ENCODE results near the gene EPX.

- no peak for TF ChIP-seq CTCF (IDR thresholded peaks at IDR 0.05)
- no peak for TF ChIP-seq POLR2A (IDR thresholded peaks at IDR 0.05)
These were observed 60.6 kb downstream of the EPX start for GRCh38 chr17:58253082-58253481.

Data from adrenal gland (tissue), 5 donors.